Measurements from ENCODE around the gene RTL10.

RTL10 gene

DNA sequence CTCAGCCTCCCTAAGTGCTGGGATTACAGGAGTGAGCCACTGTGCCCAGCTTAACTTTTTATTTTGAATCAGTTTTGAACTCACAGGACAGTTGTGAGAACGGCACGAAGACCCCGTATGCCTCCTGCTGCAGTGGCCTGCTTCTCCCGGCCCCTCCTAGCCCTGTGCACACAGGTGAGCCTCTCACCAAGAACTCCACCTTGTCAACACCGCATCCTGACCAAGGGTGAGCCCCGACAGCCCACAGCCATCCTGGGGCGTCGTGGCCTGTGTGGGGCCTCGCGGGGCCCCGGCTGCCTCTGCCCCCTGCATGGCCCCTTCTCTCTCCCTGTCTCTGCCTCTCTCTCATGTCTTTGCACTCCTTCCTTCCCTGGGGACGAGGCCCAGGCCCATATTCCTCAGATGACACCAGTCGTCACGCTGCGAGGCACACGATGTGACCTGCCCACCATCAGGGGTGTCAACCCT lies 38.8 kb downstream of the RTL10 start:
- Histone ChIP-seq H3K9ac (ENCODE audit: low read depth in 1 of 2, low read length in 2 of 2) (no peak overlapping the region), H3K36me3 (ENCODE audit: control insufficient read depth in 2 of 2, insufficient read depth in 2 of 2, low read length in 2 of 2) (no peaks in the 10 kb centered on the region), H3K4me3 (ENCODE audit: low read length in 2 of 2) (no peak overlapping the region), H3K27me3 (ENCODE audit: control insufficient read depth in 2 of 2, insufficient read depth in 2 of 2, low read length in 2 of 2) (no peaks in the 10 kb centered on the region), H3K27ac (ENCODE audit: low read depth in 2 of 2, low read length in 2 of 2) (no peak overlapping the region), H3K4me1 (ENCODE audit: control insufficient read depth in 2 of 2, insufficient read depth in 2 of 2, low read length in 2 of 2) (no peaks in the 10 kb centered on the region), H3K9me3 (ENCODE audit: control insufficient read depth in 2 of 2, low read length in 2 of 2) (no peaks in the 10 kb centered on the region)

DNA sequence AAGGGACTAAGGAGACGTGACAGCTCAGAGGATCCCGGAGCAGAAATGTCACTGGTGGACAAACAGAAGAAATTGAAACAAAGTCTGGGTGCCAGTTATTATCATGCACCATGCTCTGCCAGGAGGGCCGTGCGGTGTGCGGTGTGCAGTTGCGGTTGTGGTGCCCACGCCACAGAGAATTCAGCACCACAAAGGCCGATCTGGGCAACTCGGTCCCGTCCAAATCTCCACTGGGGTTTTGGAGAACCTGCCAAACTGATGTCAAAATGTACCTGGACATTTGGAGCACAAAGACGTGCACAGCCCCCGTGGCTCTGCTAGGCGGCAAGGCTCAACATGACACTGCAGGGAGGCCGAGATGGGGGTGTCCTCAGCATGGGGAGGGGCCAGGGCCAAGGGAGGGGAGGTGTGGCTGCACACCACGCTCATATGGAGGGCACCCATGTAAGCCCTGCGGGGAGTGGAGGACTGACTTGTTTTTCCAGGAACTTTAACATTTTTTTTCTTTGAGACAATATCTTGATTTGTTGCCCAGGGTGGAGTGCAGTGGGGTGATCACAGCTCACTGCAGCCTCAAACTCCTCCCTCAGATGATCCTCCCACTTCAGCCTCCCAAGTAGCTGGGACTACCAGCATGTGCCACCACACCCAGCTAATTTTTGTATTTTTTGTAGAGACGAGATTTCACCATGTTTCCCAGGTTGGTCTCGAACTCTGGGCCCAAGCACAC lies 39.4 kb downstream of the RTL10 start:
- no peaks in the 10 kb centered on the region for H3K36me3 ChIP-seq (ENCODE audit: control insufficient read depth in 2 of 2, insufficient read depth in 2 of 2, low read length in 2 of 2)
- no peaks in the 10 kb centered on the region for H3K9me3 ChIP-seq (ENCODE audit: control insufficient read depth in 2 of 2, low read length in 2 of 2)
- no peaks in the 10 kb centered on the region for H3K4me1 ChIP-seq (ENCODE audit: control insufficient read depth in 2 of 2, insufficient read depth in 2 of 2, low read length in 2 of 2)
- H3K4me3 ChIP-seq (ENCODE audit: low read length in 2 of 2), result no peak overlapping the region
- no peak overlapping the region for H3K27ac ChIP-seq (ENCODE audit: low read depth in 2 of 2, low read length in 2 of 2)
- no peaks in the 10 kb centered on the region for H3K27me3 ChIP-seq (ENCODE audit: control insufficient read depth in 2 of 2, insufficient read depth in 2 of 2, low read length in 2 of 2)
- H3K9ac ChIP-seq (ENCODE audit: low read depth in 1 of 2, low read length in 2 of 2), result no peak overlapping the region

DNA sequence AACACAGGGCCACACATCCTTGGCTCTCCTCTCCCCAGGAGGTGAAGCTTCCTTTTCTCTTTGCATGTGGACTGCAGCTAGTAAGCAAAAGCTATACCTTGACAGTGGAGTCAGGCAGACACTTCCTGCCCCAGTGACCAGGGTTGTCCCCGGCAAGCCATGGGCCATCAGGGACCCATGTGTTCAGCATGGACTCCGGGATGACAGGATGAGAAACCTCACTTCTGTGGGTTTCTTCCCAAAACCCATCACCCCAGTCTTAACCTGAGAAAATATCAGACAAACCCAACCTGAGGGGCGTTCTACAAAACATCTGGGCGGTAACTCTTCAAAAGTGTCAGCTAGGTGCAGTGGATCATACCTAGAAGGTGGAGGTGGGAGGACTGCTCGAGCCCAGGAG lies 40.2 kb downstream of the RTL10 start:
- no peak overlapping the region for H3K4me3 ChIP-seq (ENCODE audit: low read length in 2 of 2)
- no peaks in the 10 kb centered on the region for H3K27me3 ChIP-seq (ENCODE audit: control insufficient read depth in 2 of 2, insufficient read depth in 2 of 2, low read length in 2 of 2)
- no peaks in the 10 kb centered on the region for H3K4me1 ChIP-seq (ENCODE audit: control insufficient read depth in 2 of 2, insufficient read depth in 2 of 2, low read length in 2 of 2)
- no peak overlapping the region for H3K9ac ChIP-seq (ENCODE audit: low read depth in 1 of 2, low read length in 2 of 2)
- no peak overlapping the region for H3K27ac ChIP-seq (ENCODE audit: low read depth in 2 of 2, low read length in 2 of 2)
- H3K9me3 ChIP-seq (ENCODE audit: control insufficient read depth in 2 of 2, low read length in 2 of 2), result no peaks in the 10 kb centered on the region
- H3K36me3 ChIP-seq (ENCODE audit: control insufficient read depth in 2 of 2, insufficient read depth in 2 of 2, low read length in 2 of 2), result no peaks in the 10 kb centered on the region

DNA sequence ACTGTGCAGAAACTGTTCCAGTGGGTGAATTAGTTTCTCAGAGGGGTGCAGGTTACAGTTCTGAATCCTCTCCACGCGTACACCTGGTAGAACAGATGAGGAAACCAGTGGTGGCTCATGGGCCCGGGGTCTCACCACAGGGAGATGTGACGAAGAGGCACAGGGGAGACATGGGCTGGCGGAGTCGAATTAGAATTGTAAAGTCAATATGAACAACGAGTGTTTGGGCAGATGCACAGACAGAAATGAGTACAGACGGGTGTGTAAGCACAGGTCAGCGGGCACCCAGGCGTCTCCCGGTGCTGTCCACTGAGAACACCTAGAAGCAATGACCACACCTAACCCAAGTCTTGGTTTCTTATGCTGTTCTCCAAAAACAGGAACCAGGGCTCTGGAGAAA lies 41.8 kb downstream of the RTL10 start:
- no peaks in the 10 kb centered on the region for H3K9me3 ChIP-seq (ENCODE audit: control insufficient read depth in 2 of 2, low read length in 2 of 2)
- no peak overlapping the region for H3K27ac ChIP-seq (ENCODE audit: low read depth in 2 of 2, low read length in 2 of 2)
- no peaks in the 10 kb centered on the region for H3K4me1 ChIP-seq (ENCODE audit: control insufficient read depth in 2 of 2, insufficient read depth in 2 of 2, low read length in 2 of 2)
- H3K36me3 ChIP-seq (ENCODE audit: control insufficient read depth in 2 of 2, insufficient read depth in 2 of 2, low read length in 2 of 2), result no peaks in the 10 kb centered on the region
- H3K4me3 ChIP-seq (ENCODE audit: low read length in 2 of 2), result no peak overlapping the region
- no peak overlapping the region for H3K9ac ChIP-seq (ENCODE audit: low read depth in 1 of 2, low read length in 2 of 2)
- no peaks in the 10 kb centered on the region for H3K27me3 ChIP-seq (ENCODE audit: control insufficient read depth in 2 of 2, insufficient read depth in 2 of 2, low read length in 2 of 2)

DNA sequence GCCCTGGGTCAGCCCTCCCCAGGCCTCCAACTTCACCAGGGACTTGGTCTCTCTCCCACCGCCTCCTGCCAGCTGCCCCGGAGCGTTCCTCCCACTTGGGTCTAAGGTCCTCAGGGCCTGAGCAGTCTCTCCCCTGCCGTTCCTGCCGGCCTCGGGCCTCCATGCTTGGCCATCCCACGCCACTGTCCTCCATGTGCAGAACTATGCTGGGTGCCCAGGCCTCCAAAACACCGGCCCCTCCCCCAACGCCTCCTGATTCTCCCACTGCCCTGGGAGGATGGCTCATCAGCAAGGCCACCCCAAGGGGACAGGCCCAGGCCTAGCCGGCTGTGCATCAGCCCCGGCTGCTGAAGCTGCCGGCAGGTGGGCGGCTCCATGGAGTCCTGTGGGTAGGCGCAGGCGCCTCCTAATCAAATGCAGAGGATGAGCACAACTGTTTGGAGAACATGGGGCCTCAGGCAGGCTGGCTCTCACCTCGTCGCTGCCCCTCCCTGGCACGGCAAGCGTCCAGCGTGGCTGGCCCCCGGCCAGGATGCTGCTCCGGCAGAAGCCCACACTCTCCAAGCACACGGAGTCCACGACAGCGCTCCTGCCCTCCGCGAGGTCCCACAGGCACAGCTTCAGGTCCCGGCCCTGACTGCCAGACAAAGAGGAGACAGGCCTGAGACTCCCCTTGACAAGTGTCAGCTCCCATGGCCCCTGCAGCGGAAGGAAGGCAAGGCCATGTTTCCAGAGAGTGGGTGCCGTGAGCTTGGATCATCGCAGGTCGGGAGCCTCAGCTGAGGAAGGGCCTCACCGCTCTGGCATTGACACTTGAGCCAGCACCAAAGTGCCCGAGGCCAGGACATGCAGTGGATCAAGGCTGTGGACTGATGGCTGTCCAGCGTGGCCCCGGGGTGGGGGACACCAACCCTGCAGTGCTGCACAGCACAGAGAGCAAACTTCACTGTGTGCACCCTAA lies 42.6 kb downstream of the RTL10 start:
- Histone ChIP-seq H3K4me1 (ENCODE audit: control insufficient read depth in 2 of 2, insufficient read depth in 2 of 2, low read length in 2 of 2) (no peaks in the 10 kb centered on the region), H3K27me3 (ENCODE audit: control insufficient read depth in 2 of 2, insufficient read depth in 2 of 2, low read length in 2 of 2) (no peaks in the 10 kb centered on the region), H3K4me3 (ENCODE audit: low read length in 2 of 2) (no peak overlapping the region), H3K9ac (ENCODE audit: low read depth in 1 of 2, low read length in 2 of 2) (no peak overlapping the region), H3K27ac (ENCODE audit: low read depth in 2 of 2, low read length in 2 of 2) (no peak overlapping the region), H3K36me3 (ENCODE audit: control insufficient read depth in 2 of 2, insufficient read depth in 2 of 2, low read length in 2 of 2) (no peaks in the 10 kb centered on the region), H3K9me3 (ENCODE audit: control insufficient read depth in 2 of 2, low read length in 2 of 2) (no peaks in the 10 kb centered on the region)

DNA sequence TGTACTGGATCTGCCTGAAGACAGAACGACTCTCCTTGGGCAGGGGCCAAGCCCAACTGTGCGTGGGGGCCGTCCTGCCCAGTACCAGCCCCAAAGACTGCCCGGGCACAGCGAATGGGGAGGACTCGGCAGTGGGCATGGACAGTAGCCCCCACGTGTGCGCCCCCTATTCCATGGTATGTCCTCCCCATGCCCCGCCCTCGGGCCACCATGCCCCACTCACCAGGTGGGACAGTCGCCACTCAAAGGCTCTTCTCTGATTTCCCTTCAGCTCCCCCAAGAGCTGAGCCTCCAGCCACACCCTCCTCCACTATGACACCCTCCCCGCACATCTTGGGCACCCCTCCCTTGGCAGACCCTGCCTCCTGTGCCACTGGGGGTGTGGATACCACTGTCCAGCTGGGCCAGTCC lies 43.5 kb downstream of the RTL10 start:
- Histone ChIP-seq H3K4me3 (ENCODE audit: low read length in 2 of 2) (no peak overlapping the region), H3K9ac (ENCODE audit: low read depth in 1 of 2, low read length in 2 of 2) (no peak overlapping the region), H3K4me1 (ENCODE audit: control insufficient read depth in 2 of 2, insufficient read depth in 2 of 2, low read length in 2 of 2) (peaks cover 7 to 8% of the 10 kb centered on the region in 2 donors), H3K27ac (ENCODE audit: low read depth in 2 of 2, low read length in 2 of 2) (no peak overlapping the region), H3K27me3 (ENCODE audit: control insufficient read depth in 2 of 2, insufficient read depth in 2 of 2, low read length in 2 of 2) (no peaks in the 10 kb centered on the region), H3K9me3 (ENCODE audit: control insufficient read depth in 2 of 2, low read length in 2 of 2) (no peaks in the 10 kb centered on the region), H3K36me3 (ENCODE audit: control insufficient read depth in 2 of 2, insufficient read depth in 2 of 2, low read length in 2 of 2) (no peaks in the 10 kb centered on the region)

DNA sequence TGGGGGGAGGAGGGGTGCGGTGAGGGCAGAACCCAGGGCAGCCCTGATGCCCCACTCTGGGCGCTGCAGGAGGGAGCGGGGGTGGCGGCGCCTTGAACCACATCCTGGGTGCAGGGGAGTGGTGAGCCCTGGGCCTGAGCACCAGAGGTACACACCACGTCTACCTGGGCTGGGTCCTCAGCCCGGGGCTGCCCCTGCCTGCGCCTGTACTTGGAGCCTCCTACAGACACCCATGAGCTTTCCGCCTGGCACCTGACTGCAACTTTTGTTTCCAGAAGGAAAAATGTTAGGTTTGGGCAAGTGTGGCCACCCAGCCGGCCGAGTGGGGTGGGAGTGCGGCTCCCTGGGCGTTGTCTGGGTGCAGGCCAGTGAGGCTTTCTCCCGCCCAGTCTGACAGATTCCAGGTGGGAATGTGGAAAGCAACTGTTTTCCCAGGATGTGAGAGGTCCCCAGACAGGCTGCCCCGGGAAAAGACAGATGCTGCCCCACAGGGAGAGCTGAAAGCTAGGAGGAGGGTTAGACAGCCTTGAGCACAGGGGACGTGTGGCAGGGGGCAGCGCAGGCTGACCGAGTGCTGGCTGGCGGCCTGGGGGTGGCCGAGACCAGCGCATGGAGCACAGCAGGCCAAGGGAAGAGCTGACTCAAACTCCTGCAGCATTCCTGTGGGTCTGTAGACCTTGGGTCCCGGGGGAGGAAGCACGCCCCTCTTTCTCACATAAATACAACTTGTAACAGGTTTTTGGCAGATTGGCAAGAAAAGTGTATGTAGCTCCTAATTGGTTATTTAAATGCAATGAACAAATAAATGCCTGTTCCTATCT lies 44.1 kb downstream of the RTL10 start:
- Histone ChIP-seq H3K9ac (ENCODE audit: low read depth in 1 of 2, low read length in 2 of 2) (no peak overlapping the region), H3K4me1 (ENCODE audit: control insufficient read depth in 2 of 2, insufficient read depth in 2 of 2, low read length in 2 of 2) (peaks cover 9 to 11% of the 10 kb centered on the region in 2 donors), H3K9me3 (ENCODE audit: control insufficient read depth in 2 of 2, low read length in 2 of 2) (no peaks in the 10 kb centered on the region), H3K36me3 (ENCODE audit: control insufficient read depth in 2 of 2, insufficient read depth in 2 of 2, low read length in 2 of 2) (no peaks in the 10 kb centered on the region), H3K27me3 (ENCODE audit: control insufficient read depth in 2 of 2, insufficient read depth in 2 of 2, low read length in 2 of 2) (no peaks in the 10 kb centered on the region), H3K27ac (ENCODE audit: low read depth in 2 of 2, low read length in 2 of 2) (no peak overlapping the region), H3K4me3 (ENCODE audit: low read length in 2 of 2) (no peak overlapping the region)

DNA sequence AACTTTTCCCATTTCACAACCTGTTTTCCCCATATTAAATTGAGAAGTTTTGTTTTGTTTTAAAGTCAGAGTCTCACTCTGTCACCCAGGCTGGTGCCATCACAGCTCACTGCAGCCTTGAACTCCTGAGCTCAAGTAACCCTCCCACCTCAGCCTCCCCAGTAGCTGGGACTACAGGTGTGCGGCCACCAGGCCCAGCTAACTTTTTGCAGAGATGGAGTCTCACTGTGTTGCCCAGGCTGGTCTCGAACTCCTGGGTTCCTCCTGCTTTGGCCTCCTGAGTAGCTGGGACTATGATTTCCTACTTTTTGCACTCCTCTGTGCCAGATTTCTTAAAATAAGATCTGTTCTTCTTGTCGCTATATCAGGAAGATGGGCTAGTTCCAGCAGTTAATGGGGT lies 44.9 kb downstream of the RTL10 start:
- H3K36me3 ChIP-seq (ENCODE audit: control insufficient read depth in 2 of 2, insufficient read depth in 2 of 2, low read length in 2 of 2), result no peaks in the 10 kb centered on the region
- no peak overlapping the region for H3K4me3 ChIP-seq (ENCODE audit: low read length in 2 of 2)
- H3K27me3 ChIP-seq (ENCODE audit: control insufficient read depth in 2 of 2, insufficient read depth in 2 of 2, low read length in 2 of 2), result no peaks in the 10 kb centered on the region
- no peak overlapping the region for H3K9ac ChIP-seq (ENCODE audit: low read depth in 1 of 2, low read length in 2 of 2)
- H3K9me3 ChIP-seq (ENCODE audit: control insufficient read depth in 2 of 2, low read length in 2 of 2), result no peaks in the 10 kb centered on the region
- no peak overlapping the region for H3K27ac ChIP-seq (ENCODE audit: low read depth in 2 of 2, low read length in 2 of 2)
- peaks cover 9 to 11% of the 10 kb centered on the region in 2 donors for H3K4me1 ChIP-seq (ENCODE audit: control insufficient read depth in 2 of 2, insufficient read depth in 2 of 2, low read length in 2 of 2)

DNA sequence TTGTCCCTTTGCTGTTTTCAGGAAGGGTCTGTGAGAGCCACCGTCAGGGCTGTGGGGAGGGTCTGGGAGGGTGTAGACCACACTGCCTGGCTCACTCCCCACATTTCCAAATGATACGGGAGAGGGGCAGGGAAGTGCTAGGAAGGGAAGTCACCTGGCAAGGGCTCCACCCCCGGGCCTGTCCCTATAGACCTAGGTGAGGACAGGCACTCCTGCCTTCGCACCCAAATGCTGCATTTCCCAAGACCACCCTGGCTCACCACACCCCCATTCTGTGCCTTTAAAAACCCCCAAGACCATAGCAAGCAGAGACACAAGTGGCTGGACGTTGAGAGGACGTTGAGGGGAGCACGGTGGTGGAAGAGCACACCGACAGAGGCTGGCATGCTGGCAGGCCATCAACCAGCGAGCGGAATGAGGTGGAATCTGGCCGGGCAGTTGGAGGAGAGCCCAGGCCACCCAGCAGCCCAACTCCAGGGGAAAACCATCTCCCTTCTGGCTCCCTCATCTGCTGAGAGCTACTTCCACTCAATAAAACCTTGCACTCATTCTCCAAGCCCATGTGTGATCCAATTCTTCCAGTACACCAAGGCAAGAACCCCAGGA lies 45.7 kb downstream of the RTL10 start:
- no peaks in the 10 kb centered on the region for H3K9me3 ChIP-seq (ENCODE audit: control insufficient read depth in 2 of 2, low read length in 2 of 2)
- H3K27ac ChIP-seq (ENCODE audit: low read depth in 2 of 2, low read length in 2 of 2), result no peak overlapping the region
- no peak overlapping the region for H3K9ac ChIP-seq (ENCODE audit: low read depth in 1 of 2, low read length in 2 of 2)
- peaks cover 9 to 11% of the 10 kb centered on the region in 2 donors for H3K4me1 ChIP-seq (ENCODE audit: control insufficient read depth in 2 of 2, insufficient read depth in 2 of 2, low read length in 2 of 2)
- H3K36me3 ChIP-seq (ENCODE audit: control insufficient read depth in 2 of 2, insufficient read depth in 2 of 2, low read length in 2 of 2), result no peaks in the 10 kb centered on the region
- no peak overlapping the region for H3K4me3 ChIP-seq (ENCODE audit: low read length in 2 of 2)
- H3K27me3 ChIP-seq (ENCODE audit: control insufficient read depth in 2 of 2, insufficient read depth in 2 of 2, low read length in 2 of 2), result no peaks in the 10 kb centered on the region

Data from mucosa of rectum (tissue), 2 donors.